Progenitor cell of endocrine pancreas (in vitro differentiated cells): ENCODE results near the gene CD81. TPM values are rescaled to one million over a fixed set of nuclear protein-coding genes. Genes with fewer than 3 reads are reported as not detected.

Source experiments
- DNase-seq: peaks from one replicate; pipeline ENCODE4 v3.0.0; 2021; ENCODE audit warnings: low spot score; ENCODE audit not compliant: unreplicated experiment
- H3K27ac Mint-ChIP-seq: 2 replicates; pipeline ENCODE4 v1.8.0; 2021; ENCODE audit warnings: mild to moderate bottlenecking, moderate library complexity, mixed read lengths
- H3K27me3 Mint-ChIP-seq: 2 replicates; pipeline ENCODE4 v1.8.0; 2021; ENCODE audit warnings: mixed read lengths
- H3K36me3 Mint-ChIP-seq: 2 replicates; pipeline ENCODE4 v1.8.0; 2022; ENCODE audit warnings: mixed read lengths; ENCODE audit not compliant: insufficient read depth
- H3K4me1 Mint-ChIP-seq: 2 replicates; pipeline ENCODE4 v1.8.0; 2021; ENCODE audit warnings: low read depth, mixed read lengths
- H3K4me3 Mint-ChIP-seq: 2 replicates; pipeline ENCODE4 v1.8.0; 2021; ENCODE audit warnings: low read depth, mild to moderate bottlenecking, moderate library complexity, mixed read lengths
- H3K9me3 Mint-ChIP-seq: 2 replicates; pipeline ENCODE4 v1.8.0; 2021; ENCODE audit warnings: low read depth, mixed read lengths
- CTCF ChIP-seq: fragments of 200-600 bp; sonication (generic); IDR thresholded peaks from one replicate; pipeline ENCODE4 v1.5.0; 2021; ENCODE audit warnings: antibody characterized with exemption, mild to moderate bottlenecking; ENCODE audit not compliant: unreplicated experiment
- total RNA-seq: library from RNA; stranded (reverse); gene quantifications from 2 replicates; pipeline ENCODE4 v1.2.1, GENCODE V29; 2021

Gene CD81
- total RNA-seq, 1 donor from 2014 or later = 166 TPM

- Mint-ChIP-seq H3K27ac (peak overlapping the region; percentile 78), H3K4me3 (no peak overlapping the region), H3K27me3 (no peaks in the 10 kb centered on the region), H3K4me1 (no peaks in the 10 kb centered on the region), H3K9me3 (no peaks in the 10 kb centered on the region), H3K36me3 (no peaks in the 10 kb centered on the region)
- peak; percentile 65 for DNase-seq
- TF ChIP-seq CTCF = peak; percentile 90
Measured at GRCh38 chr11:2419638-2420501, 42.8 kb downstream of the CD81 start.

GRCh38 chr11:2420502-2421225 lies 43.6 kb downstream of the CD81 start:
- peak; percentile 94 for TF ChIP-seq CTCF
- no peaks in the 10 kb centered on the region for H3K4me1 Mint-ChIP-seq
- DNase-seq = peak; percentile 64
- H3K9me3 Mint-ChIP-seq = no peaks in the 10 kb centered on the region
- H3K4me3 Mint-ChIP-seq = no peak overlapping the region
- no peaks in the 10 kb centered on the region for H3K36me3 Mint-ChIP-seq
- no peaks in the 10 kb centered on the region for H3K27me3 Mint-ChIP-seq
- no peak overlapping the region for H3K27ac Mint-ChIP-seq

GRCh38 chr11:2421226-2421994 lies 44.3 kb downstream of the CD81 start:
- no peaks in the 10 kb centered on the region for H3K9me3 Mint-ChIP-seq
- no peaks in the 10 kb centered on the region for H3K27me3 Mint-ChIP-seq
- H3K27ac Mint-ChIP-seq = no peak overlapping the region
- no peaks in the 10 kb centered on the region for H3K36me3 Mint-ChIP-seq
- DNase-seq = no peak
- H3K4me3 Mint-ChIP-seq = no peak overlapping the region
- no peak for TF ChIP-seq CTCF
- no peaks in the 10 kb centered on the region for H3K4me1 Mint-ChIP-seq

GRCh38 chr11:2421996-2422395 lies 44.9 kb downstream of the CD81 start:
- no peaks in the 10 kb centered on the region for H3K27me3 Mint-ChIP-seq
- H3K36me3 Mint-ChIP-seq = no peaks in the 10 kb centered on the region
- H3K27ac Mint-ChIP-seq = no peak overlapping the region

More at GRCh38 chr11:2421996-2422395, 44.9 kb downstream of the CD81 start:
- no peak for TF ChIP-seq CTCF
- no peak for DNase-seq
- H3K4me1 Mint-ChIP-seq = no peaks in the 10 kb centered on the region
- no peaks in the 10 kb centered on the region for H3K9me3 Mint-ChIP-seq
- H3K4me3 Mint-ChIP-seq = no peak overlapping the region
